SJSA1 (cell line): ENCODE measurements around the gene MAPK8IP2. TPM values are rescaled to one million over a fixed set of nuclear protein-coding genes. Genes with fewer than 3 reads are reported as not detected.
"Not testable (repeated sequence)": the region's sequence is repeated elsewhere in the genome, so short reads cannot be mapped to it uniquely, and the experiment has no call there.

Source experiments
- DNase-seq, 2 experiments: peaks; one replicate each; pipeline ENCODE4 v3.0.0-alpha.2; 2015 to 2020; ENCODE audit warnings: low spot score in 2 of 2, low read depth in 1 of 2
- H3K27ac ChIP-seq: fragments of 250-450 bp; sonication (Bioruptor Pico); 2 replicates; pipeline ENCODE4 v1.5.1; 2020; ENCODE audit warnings: mild to moderate bottlenecking, moderate library complexity
- H3K27me3 ChIP-seq: fragments of 250-450 bp; sonication (Bioruptor Pico); replicated peaks from 2 replicates; pipeline ENCODE4 v1.5.1; 2020; ENCODE audit warnings: mild to moderate bottlenecking, moderate library complexity
- H3K36me3 ChIP-seq: fragments of 250-450 bp; sonication (Bioruptor Pico); 2 replicates; pipeline ENCODE4 v1.5.1; 2020; ENCODE audit warnings: mild to moderate bottlenecking
- H3K4me1 ChIP-seq: fragments of 250-450 bp; sonication (Bioruptor Pico); replicated peaks from 2 replicates; pipeline ENCODE4 v1.6.1; 2021; ENCODE audit warnings: mild to moderate bottlenecking
- H3K4me3 ChIP-seq: fragments of 250-450 bp; sonication (Bioruptor Pico); 2 replicates; pipeline ENCODE4 v1.5.1; 2020; ENCODE audit warnings: mild to moderate bottlenecking
- H3K9me3 ChIP-seq: fragments of 250-450 bp; sonication (Bioruptor Pico); replicated peaks from 2 replicates; pipeline ENCODE4 v1.5.1; 2020; ENCODE audit warnings: mild to moderate bottlenecking
- total RNA-seq: library from RNA; depleted of rRNA; stranded (reverse); fragments of >200 nt; shearing (Covaris generic); gene quantifications from 2 replicates; pipeline ENCODE4 v1.2.3, GENCODE V29; 2014

Gene MAPK8IP2
- total RNA-seq, 1 experiment from 2014 or later: 0.03 TPM

- no peak overlapping the region for H3K4me3 ChIP-seq
- no peaks in the 10 kb centered on the region for H3K9me3 ChIP-seq
- DNase-seq: no peak
- H3K36me3 ChIP-seq: no peaks in the 10 kb centered on the region
- H3K4me1 ChIP-seq: peaks cover 2% of the 10 kb centered on the region
- H3K27ac ChIP-seq: no peak overlapping the region
- H3K27me3 ChIP-seq: peaks cover 18% of the 10 kb centered on the region
These were observed 33.2 kb downstream of the MAPK8IP2 start for GRCh38 chr22:50633771-50634170.

DNA sequence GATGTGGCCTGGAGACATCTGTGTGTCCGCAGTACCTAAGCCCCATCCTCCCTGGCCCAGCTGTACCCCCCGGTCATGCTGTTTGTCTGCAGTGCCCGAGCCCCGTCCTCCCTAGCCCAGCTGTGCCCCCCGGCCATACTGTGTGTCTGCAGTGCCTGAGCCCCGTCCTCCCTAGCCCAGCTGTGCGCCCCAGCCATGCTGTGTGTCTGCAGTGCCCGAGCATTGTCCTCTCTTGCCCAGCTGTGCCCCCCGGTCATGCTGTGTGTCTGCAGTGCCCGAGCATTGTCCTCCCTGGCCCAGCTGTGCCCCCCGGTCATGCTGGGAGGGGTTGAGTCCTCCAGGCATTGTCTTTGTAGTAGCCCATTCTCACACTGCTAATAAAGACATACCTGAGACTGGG lies 35.0 kb downstream of the MAPK8IP2 start:
- H3K27ac ChIP-seq: no peak overlapping the region
- no peak for DNase-seq
- H3K36me3 ChIP-seq: no peaks in the 10 kb centered on the region
- peaks cover 18% of the 10 kb centered on the region for H3K27me3 ChIP-seq
- H3K4me1 ChIP-seq: no peaks in the 10 kb centered on the region
- no peak overlapping the region for H3K4me3 ChIP-seq
- no peaks in the 10 kb centered on the region for H3K9me3 ChIP-seq

DNA sequence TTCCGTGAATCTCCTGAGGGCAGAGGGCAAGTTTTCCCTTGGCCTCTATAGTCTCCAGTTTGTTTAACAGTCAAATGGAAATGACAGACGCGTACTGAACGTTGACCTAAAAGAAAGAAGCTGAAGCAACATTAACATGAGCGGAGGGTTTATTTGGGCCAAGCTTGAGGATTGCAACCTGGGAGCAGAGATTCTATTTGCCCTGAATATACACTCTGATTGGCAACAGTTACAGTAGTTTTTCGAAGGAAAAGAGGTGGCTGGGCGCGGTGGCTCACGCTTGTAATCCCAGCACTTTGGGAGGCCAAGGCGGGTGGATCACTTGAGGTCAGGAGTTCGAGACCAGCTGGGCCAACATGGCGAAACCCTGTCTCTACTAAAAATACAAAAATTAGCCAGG lies 39.7 kb downstream of the MAPK8IP2 start:
- H3K27me3 ChIP-seq: peaks cover 25% of the 10 kb centered on the region
- not testable (repeated sequence) for H3K9me3 ChIP-seq, H3K27ac ChIP-seq, DNase-seq, H3K36me3 ChIP-seq, H3K4me3 ChIP-seq, H3K4me1 ChIP-seq

- no peak overlapping the region for H3K4me3 ChIP-seq
- H3K27ac ChIP-seq: no peak overlapping the region
- H3K4me1 ChIP-seq: no peaks in the 10 kb centered on the region
- H3K27me3 ChIP-seq: peaks cover 32% of the 10 kb centered on the region
- no peaks in the 10 kb centered on the region for H3K36me3 ChIP-seq
- no peak for DNase-seq
- no peaks in the 10 kb centered on the region; the same call in 1 of the 2 replicates for H3K9me3 ChIP-seq
These were observed 40.5 kb downstream of the MAPK8IP2 start for GRCh38 chr22:50640857-50641647.

DNA sequence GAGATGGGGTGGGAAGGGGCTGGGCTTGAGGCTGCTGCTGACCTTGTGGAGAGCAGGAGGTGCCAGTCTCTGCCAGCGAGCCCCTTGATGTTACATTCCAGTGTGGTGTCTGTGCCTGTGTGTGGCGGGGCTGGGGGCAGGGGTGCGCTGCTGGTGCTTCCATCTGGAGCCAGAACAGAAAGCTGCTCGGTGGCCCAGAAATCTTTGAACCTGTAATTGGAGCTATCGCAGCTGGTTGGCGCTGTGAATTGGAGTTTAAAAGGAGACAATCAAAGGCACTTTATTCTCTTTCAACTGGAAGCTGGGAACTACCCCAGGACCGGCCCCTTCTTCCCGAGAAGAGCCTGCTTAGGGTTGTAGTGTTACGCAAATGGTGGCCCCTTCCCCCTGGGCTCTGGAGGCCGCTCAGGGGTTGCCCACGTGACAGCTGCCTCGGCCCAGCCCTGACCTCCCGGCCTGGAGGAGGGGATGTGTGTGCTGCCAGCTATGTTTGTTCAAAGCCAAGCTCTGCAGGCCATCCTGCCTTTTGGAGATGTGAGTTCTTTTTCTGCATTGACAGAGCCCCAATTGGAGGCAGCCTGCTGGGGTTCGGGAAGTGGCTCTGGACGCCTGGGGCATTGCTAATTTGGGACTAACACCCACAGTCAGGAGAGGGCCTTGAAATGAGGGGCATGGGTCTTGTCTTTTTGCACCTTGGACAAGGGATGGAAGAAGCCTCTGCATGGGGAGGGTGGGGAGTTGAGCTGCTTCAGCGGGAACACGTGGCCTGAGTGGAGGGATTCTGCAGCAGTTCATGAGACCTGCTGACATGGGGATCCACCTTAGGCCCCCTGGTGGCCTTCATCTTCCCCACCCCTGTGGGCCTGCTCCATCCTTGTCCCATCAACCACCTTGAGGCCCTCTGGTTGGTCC lies 41.4 kb downstream of the MAPK8IP2 start:
- no peaks in the 10 kb centered on the region for H3K36me3 ChIP-seq
- no peaks in the 10 kb centered on the region; the same call in 1 of the 2 replicates for H3K9me3 ChIP-seq
- DNase-seq: no peak
- H3K4me3 ChIP-seq: no peak overlapping the region
- H3K27ac ChIP-seq: no peak overlapping the region
- H3K4me1 ChIP-seq: no peaks in the 10 kb centered on the region
- peaks cover 36% of the 10 kb centered on the region for H3K27me3 ChIP-seq

GRCh38 chr22:50643021-50643820 lies 42.6 kb downstream of the MAPK8IP2 start:
- not testable (repeated sequence) for DNase-seq, H3K4me3 ChIP-seq, H3K27ac ChIP-seq, H3K9me3 ChIP-seq, H3K4me1 ChIP-seq, H3K36me3 ChIP-seq
- H3K27me3 ChIP-seq: peaks cover 40% of the 10 kb centered on the region

GRCh38 chr22:50643821-50644101 lies 43.2 kb downstream of the MAPK8IP2 start:
- H3K9me3 ChIP-seq, DNase-seq, H3K4me1 ChIP-seq, H3K27ac ChIP-seq, H3K4me3 ChIP-seq, H3K36me3 ChIP-seq: not testable (repeated sequence)
- H3K27me3 ChIP-seq: peaks cover 37% of the 10 kb centered on the region

- DNase-seq: no peak
- peaks cover 15% of the 10 kb centered on the region for H3K4me1 ChIP-seq
- H3K9me3 ChIP-seq: peaks cover 8% of the 10 kb centered on the region; the same call in 1 of the 2 replicates
- H3K36me3 ChIP-seq: no peaks in the 10 kb centered on the region
- H3K4me3 ChIP-seq: no peak overlapping the region
- H3K27ac ChIP-seq: no peak overlapping the region
- 0 out of 2 replicates have a peak, but pooled peaks cover 2% of the 10 kb centered on the region for H3K27me3 ChIP-seq
These were observed 52.7 kb downstream of the MAPK8IP2 start for GRCh38 chr22:50653256-50653655.

DNA sequence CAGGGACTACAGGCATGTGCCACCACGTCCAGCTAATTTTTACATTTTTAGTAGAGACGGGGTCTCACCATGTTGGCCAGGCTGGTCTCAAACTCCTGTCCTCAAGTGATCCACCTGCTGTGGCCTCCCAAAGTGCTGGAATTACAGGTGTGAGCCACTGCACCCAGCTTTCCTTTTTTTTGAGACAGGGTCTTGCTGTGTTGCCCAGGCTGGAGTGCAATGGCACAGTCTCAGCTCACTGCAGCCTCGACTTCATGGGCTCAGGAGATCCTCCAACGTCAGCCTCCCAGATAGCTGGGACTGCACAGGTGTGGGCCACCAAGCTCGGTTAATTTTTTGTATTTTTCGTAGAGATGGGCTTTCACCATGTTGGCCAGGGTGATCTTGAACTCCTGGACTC lies 54.1 kb downstream of the MAPK8IP2 start:
- not testable (repeated sequence) for H3K27ac ChIP-seq, DNase-seq, H3K4me3 ChIP-seq, H3K27me3 ChIP-seq, H3K36me3 ChIP-seq, H3K9me3 ChIP-seq
- H3K4me1 ChIP-seq: peaks cover 15% of the 10 kb centered on the region

- Histone ChIP-seq H3K27ac (peak overlapping the region; percentile 9; the same call in 1 of the 2 replicates), H3K9me3 (0 out of 2 replicates have a peak, but pooled peaks cover 5% of the 10 kb centered on the region), H3K4me1 (peaks cover 15% of the 10 kb centered on the region), H3K4me3 (no peak overlapping the region), H3K27me3 (peaks cover 5% of the 10 kb centered on the region), H3K36me3 (no peaks in the 10 kb centered on the region)
- DNase-seq: peak; percentile 58 to 78
These were observed 55.8 kb downstream of the MAPK8IP2 start for GRCh38 chr22:50656122-50657070.

GRCh38 chr22:50657925-50658324 lies 57.3 kb downstream of the MAPK8IP2 start:
- Histone ChIP-seq H3K27ac (no peak overlapping the region), H3K9me3 (0 out of 2 replicates have a peak, but pooled peaks cover 3% of the 10 kb centered on the region), H3K4me1 (peaks cover 15% of the 10 kb centered on the region), H3K36me3 (no peaks in the 10 kb centered on the region), H3K27me3 (peaks cover 10% of the 10 kb centered on the region), H3K4me3 (no peak overlapping the region)
- DNase-seq: no peak

DNA sequence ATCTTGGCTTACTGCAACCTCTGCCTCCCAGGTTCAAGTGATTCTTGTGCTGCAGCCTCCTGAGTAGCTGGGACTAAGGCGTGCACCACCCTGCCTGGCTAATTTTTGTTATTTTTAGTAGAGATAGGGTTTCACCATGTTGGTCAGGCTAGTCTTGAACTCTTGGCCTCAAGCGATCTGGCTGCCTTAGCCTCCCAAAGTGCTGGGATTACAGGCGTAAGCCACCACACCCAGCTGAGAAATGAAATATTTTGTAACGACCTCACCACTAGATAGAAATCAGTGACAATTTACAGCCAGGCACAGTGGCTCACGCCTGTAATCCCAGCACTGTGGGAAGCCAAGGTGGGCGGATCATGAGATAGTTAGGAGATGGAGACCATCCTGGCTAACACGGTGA lies 59.1 kb downstream of the MAPK8IP2 start:
- peaks cover 14% of the 10 kb centered on the region for H3K27me3 ChIP-seq
- H3K4me3 ChIP-seq, H3K36me3 ChIP-seq, H3K9me3 ChIP-seq, H3K27ac ChIP-seq, DNase-seq: not testable (repeated sequence)
- peaks cover 15% of the 10 kb centered on the region for H3K4me1 ChIP-seq

DNA sequence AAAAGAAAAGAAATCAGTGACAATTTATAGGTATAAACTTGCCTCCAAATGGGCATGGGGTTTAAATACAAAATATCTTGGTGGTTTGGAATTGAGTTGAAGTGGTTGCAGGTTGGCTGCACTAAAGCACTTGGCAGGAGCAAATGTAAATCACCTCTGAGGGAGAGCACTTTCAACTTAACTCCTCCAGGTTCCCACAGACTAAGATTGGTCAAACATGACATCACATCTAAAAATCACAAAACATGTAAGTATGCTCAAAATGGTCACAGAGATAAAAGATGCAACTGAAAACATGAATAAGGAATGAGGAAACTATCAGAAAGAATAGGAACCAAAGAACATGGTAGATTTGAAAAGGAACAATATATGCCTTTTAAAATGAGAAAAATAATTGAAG lies 59.7 kb downstream of the MAPK8IP2 start:
- H3K9me3 ChIP-seq: no peaks in the 10 kb centered on the region
- H3K4me3 ChIP-seq: no peak overlapping the region
- H3K27me3 ChIP-seq: peaks cover 14% of the 10 kb centered on the region
- H3K4me1 ChIP-seq: peaks cover 15% of the 10 kb centered on the region
- H3K27ac ChIP-seq: no peak overlapping the region
- no peaks in the 10 kb centered on the region for H3K36me3 ChIP-seq
- no peak for DNase-seq
